ENCODE data around the gene RHEB. TPM values are rescaled to one million over a fixed set of nuclear protein-coding genes. Genes with fewer than 3 reads are reported as not detected.

RHEB gene
- total RNA-seq, 1 experiment from 2014 or later: 123 TPM

DNA sequence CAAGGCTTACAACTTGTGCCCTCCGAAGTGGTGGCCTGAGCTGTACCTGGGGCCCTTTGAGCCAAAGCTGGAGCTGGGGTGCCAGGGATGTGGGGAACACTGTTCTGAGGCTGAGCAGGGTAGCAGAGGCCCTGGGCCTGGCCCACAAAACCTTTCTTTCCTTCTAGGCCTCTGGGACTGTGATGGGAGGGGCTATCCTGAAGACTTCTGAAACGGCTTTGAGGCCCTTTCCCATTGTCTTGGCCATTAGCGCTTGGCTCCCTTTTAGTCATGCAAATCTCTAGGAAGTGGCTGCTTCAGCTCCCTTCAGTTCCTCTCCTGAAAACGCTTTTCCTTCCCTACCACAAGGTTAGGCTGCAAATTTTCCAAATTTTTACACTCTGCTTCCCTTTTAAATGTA is 62.9 kb downstream of the RHEB start:
- H3K9me3 Mint-ChIP-seq (ENCODE audit: low read depth, unreplicated experiment): no peaks in the 10 kb centered on the region
- peaks cover 17% of the 10 kb centered on the region for H3K36me3 Mint-ChIP-seq (ENCODE audit: insufficient read depth, unreplicated experiment)
- H3K4me1 Mint-ChIP-seq (ENCODE audit: low read depth, unreplicated experiment): peaks cover 20% of the 10 kb centered on the region
- intact Hi-C loops (cut with micrococcal nuclease; ENCODE audit: unreplicated experiment): no loop called here
- H3K27me3 Mint-ChIP-seq (ENCODE audit: unreplicated experiment): peaks cover 18% of the 10 kb centered on the region
- no peak overlapping the region for H3K4me3 Mint-ChIP-seq (ENCODE audit: low read depth, unreplicated experiment)
- TF ChIP-seq, protein P1, sequence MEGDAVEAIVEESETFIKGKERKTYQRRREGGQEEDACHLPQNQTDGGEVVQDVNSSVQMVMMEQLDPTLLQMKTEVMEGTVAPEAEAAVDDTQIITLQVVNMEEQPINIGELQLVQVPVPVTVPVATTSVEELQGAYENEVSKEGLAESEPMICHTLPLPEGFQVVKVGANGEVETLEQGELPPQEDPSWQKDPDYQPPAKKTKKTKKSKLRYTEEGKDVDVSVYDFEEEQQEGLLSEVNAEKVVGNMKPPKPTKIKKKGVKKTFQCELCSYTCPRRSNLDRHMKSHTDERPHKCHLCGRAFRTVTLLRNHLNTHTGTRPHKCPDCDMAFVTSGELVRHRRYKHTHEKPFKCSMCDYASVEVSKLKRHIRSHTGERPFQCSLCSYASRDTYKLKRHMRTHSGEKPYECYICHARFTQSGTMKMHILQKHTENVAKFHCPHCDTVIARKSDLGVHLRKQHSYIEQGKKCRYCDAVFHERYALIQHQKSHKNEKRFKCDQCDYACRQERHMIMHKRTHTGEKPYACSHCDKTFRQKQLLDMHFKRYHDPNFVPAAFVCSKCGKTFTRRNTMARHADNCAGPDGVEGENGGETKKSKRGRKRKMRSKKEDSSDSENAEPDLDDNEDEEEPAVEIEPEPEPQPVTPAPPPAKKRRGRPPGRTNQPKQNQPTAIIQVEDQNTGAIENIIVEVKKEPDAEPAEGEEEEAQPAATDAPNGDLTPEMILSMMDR (IDR thresholded peaks at IDR 0.05; ENCODE audit: unreplicated experiment): no peak
- no peak overlapping the region for H3K27ac Mint-ChIP-seq (ENCODE audit: unreplicated experiment)
- no TSS peak for BruUV-seq (replicated peaks)
- no peak for DNase-seq
- CTCF ChIA-PET: no interaction called here

GRCh38 chr7:151456276-151456675 is 63.4 kb downstream of the RHEB start:
- CTCF ChIA-PET: no interaction called here
- TF ChIP-seq, protein P1 (IDR thresholded peaks at IDR 0.05; ENCODE audit: unreplicated experiment): no peak
- H3K4me1 Mint-ChIP-seq (ENCODE audit: low read depth, unreplicated experiment): peaks cover 20% of the 10 kb centered on the region
- DNase-seq: no peak
- no TSS peak for BruUV-seq (replicated peaks)
- peaks cover 15% of the 10 kb centered on the region for H3K36me3 Mint-ChIP-seq (ENCODE audit: insufficient read depth, unreplicated experiment)
- H3K9me3 Mint-ChIP-seq (ENCODE audit: low read depth, unreplicated experiment): no peaks in the 10 kb centered on the region
- intact Hi-C loops (cut with micrococcal nuclease; ENCODE audit: unreplicated experiment): no loop called here
- H3K27me3 Mint-ChIP-seq (ENCODE audit: unreplicated experiment): peaks cover 23% of the 10 kb centered on the region
- no peak overlapping the region for H3K27ac Mint-ChIP-seq (ENCODE audit: unreplicated experiment)
- H3K4me3 Mint-ChIP-seq (ENCODE audit: low read depth, unreplicated experiment): no peak overlapping the region

- CTCF ChIA-PET: no interaction called here
- TF ChIP-seq, protein P1 (IDR thresholded peaks at IDR 0.05; ENCODE audit: unreplicated experiment): no peak
- Mint-ChIP-seq H3K4me3 (ENCODE audit: low read depth, unreplicated experiment) (no peak overlapping the region), H3K4me1 (ENCODE audit: low read depth, unreplicated experiment) (peaks cover 15% of the 10 kb centered on the region), H3K27me3 (ENCODE audit: unreplicated experiment) (peaks cover 29% of the 10 kb centered on the region), H3K9me3 (ENCODE audit: low read depth, unreplicated experiment) (no peaks in the 10 kb centered on the region), H3K27ac (ENCODE audit: unreplicated experiment) (no peak overlapping the region), H3K36me3 (ENCODE audit: insufficient read depth, unreplicated experiment) (peaks cover 12% of the 10 kb centered on the region)
- intact Hi-C loops (cut with micrococcal nuclease; ENCODE audit: unreplicated experiment): no loop called here
- DNase-seq: no peak
- BruUV-seq (replicated peaks): no TSS peak
Measured at GRCh38 chr7:151455690-151456089, 64.0 kb downstream of the RHEB start.

GRCh38 chr7:151454932-151455530 is 64.7 kb downstream of the RHEB start:
- no peaks in the 10 kb centered on the region for H3K9me3 Mint-ChIP-seq (ENCODE audit: low read depth, unreplicated experiment)
- DNase-seq: no peak
- no peak overlapping the region for H3K27ac Mint-ChIP-seq (ENCODE audit: unreplicated experiment)
- H3K4me3 Mint-ChIP-seq (ENCODE audit: low read depth, unreplicated experiment): no peak overlapping the region
- H3K4me1 Mint-ChIP-seq (ENCODE audit: low read depth, unreplicated experiment): peaks cover 8% of the 10 kb centered on the region
- H3K27me3 Mint-ChIP-seq (ENCODE audit: unreplicated experiment): peaks cover 35% of the 10 kb centered on the region
- CTCF ChIA-PET: no interaction called here
- H3K36me3 Mint-ChIP-seq (ENCODE audit: insufficient read depth, unreplicated experiment): peaks cover 7% of the 10 kb centered on the region
- BruUV-seq (replicated peaks): no TSS peak
- intact Hi-C loops (cut with micrococcal nuclease; ENCODE audit: unreplicated experiment): no loop called here
- TF ChIP-seq, protein P1 (IDR thresholded peaks at IDR 0.05; ENCODE audit: unreplicated experiment): no peak
